Measurements from ENCODE around the gene SUMO1.

DNA sequence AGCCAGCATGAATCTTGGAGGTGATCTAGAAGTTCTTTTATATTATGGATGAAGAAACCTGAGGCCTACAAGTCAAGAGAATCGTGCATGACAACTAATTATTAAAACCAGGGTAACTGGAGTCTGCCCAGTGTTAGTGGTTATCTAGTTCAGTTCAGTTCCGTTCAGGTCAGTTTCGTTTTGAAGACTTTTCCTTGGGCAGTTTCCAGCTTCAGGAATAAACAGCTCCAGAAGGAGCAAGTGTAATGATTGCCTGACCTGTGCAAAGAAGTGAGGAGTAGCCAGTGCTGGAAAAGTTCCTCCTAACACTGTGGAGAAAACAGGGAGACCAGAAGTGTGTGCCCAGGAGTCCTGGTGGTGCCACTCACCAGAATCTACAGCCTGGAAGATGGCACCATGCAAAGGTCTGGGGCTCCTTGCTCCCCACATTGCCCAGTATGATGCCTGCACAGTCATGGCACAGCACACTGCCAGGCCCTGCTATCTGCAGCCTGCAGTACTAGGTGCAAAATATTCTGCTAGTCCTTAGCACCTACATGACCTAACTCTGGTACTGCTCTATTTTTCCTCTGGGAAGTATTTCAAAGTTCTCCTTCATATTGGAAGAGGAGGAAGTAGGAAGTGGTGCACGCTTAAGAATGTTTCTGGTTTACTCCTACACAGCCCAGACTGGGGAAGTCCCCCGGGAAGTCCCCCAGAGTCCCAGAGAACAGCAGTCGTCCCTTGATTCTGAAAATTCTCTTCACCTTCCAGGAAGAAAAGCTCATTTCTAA lies 65.8 kb downstream of the SUMO1 start:
- TF ChIP-seq, protein P1, sequence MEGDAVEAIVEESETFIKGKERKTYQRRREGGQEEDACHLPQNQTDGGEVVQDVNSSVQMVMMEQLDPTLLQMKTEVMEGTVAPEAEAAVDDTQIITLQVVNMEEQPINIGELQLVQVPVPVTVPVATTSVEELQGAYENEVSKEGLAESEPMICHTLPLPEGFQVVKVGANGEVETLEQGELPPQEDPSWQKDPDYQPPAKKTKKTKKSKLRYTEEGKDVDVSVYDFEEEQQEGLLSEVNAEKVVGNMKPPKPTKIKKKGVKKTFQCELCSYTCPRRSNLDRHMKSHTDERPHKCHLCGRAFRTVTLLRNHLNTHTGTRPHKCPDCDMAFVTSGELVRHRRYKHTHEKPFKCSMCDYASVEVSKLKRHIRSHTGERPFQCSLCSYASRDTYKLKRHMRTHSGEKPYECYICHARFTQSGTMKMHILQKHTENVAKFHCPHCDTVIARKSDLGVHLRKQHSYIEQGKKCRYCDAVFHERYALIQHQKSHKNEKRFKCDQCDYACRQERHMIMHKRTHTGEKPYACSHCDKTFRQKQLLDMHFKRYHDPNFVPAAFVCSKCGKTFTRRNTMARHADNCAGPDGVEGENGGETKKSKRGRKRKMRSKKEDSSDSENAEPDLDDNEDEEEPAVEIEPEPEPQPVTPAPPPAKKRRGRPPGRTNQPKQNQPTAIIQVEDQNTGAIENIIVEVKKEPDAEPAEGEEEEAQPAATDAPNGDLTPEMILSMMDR (IDR thresholded peaks at IDR 0.05; ENCODE audit: insufficient read depth, low read depth, low read length) = no peak
- no peak for TF ChIP-seq EZH2 (IDR thresholded peaks at IDR 0.05; ENCODE audit: insufficient read depth, low read length)

All from astrocyte (in vitro differentiated cells and primary cell).